ENCODE data around the gene GMDS. TPM values are rescaled to one million over a fixed set of nuclear protein-coding genes. Genes with fewer than 3 reads are reported as not detected.
A peak's percentile ranks its signal among the peaks of the same experiment; 100 is the strongest.

The GMDS gene
- total RNA-seq, 4 donors from 2014 or later, result 3.4 to 7.2 (median 4.6) TPM

DNA sequence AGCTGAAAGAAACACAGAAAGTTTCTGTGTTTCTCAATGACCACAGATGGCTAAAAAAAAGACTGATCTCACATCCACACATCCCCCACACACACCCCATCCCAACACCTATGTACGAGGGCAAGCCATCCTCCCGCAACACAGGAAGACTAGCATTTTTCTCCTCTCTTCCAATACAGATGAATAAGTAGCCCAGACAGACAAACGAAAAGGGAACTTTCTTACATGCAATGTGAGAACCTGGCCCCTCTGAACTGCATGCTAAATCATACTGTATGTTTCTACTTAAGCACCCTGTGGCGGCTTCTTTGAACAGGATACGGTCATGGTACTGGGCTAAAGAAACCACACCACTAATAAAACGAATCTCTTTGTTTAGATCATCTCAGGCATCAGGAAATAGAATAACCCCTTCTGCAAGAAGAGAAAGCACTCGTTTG, 116.2 kb downstream of the GMDS start:
- no peaks in the 10 kb centered on the region for H3K36me3 ChIP-seq
- no peak overlapping the region for H3K4me3 ChIP-seq
- no peaks in the 10 kb centered on the region for H3K9me3 ChIP-seq
- peak overlapping the region in 1 of 4 donors; percentile 63 for H3K27ac ChIP-seq
- TF ChIP-seq, protein P1, sequence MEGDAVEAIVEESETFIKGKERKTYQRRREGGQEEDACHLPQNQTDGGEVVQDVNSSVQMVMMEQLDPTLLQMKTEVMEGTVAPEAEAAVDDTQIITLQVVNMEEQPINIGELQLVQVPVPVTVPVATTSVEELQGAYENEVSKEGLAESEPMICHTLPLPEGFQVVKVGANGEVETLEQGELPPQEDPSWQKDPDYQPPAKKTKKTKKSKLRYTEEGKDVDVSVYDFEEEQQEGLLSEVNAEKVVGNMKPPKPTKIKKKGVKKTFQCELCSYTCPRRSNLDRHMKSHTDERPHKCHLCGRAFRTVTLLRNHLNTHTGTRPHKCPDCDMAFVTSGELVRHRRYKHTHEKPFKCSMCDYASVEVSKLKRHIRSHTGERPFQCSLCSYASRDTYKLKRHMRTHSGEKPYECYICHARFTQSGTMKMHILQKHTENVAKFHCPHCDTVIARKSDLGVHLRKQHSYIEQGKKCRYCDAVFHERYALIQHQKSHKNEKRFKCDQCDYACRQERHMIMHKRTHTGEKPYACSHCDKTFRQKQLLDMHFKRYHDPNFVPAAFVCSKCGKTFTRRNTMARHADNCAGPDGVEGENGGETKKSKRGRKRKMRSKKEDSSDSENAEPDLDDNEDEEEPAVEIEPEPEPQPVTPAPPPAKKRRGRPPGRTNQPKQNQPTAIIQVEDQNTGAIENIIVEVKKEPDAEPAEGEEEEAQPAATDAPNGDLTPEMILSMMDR (IDR thresholded peaks at IDR 0.05 in 4 of 5, conservative IDR thresholded peaks at IDR 0.05 in 1 of 5), result no peak
- TF ChIP-seq POLR2A (IDR thresholded peaks at IDR 0.05), result no peak
- intact Hi-C loops (cut with DNase I; ENCODE audit: low total_unique reads), result no loop called here
- ATAC-seq, result no peak
- in situ Hi-C loops (cut with MboI; ENCODE audit: low sequenced_read_pairs in 4 of 4), result no loop called here
- no peaks in the 10 kb centered on the region for H3K4me1 ChIP-seq
- no peaks in the 10 kb centered on the region for H3K27me3 ChIP-seq
- DNase-seq, result no peak

DNA sequence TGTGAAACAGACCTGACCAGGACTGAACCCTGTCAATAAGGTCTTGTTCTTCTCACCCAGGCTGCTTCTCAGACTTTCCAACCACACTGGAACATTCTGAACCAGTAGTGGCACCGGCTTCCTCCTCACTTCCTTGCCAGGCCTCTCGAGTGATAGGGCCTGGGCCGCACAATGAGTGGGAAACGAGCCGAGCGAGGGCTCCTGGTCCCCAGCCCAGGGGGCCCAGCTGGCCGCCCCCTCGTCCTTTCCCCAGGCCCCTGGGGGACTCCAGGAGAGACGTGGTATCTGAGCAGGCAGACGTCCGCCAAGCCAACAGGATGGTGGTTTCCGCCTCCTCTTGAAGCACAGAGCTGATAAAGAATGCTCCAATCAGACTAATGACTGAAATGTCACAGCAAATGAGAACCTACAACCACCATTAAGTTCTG, 117.9 kb downstream of the GMDS start:
- no peaks in the 10 kb centered on the region for H3K36me3 ChIP-seq
- no peak overlapping the region for H3K4me3 ChIP-seq
- in situ Hi-C loops (cut with MboI; ENCODE audit: low sequenced_read_pairs in 4 of 4) (no loop called here), intact Hi-C loops (cut with DNase I; ENCODE audit: low total_unique reads) (no loop called here)
- no peak for TF ChIP-seq POLR2A (IDR thresholded peaks at IDR 0.05)
- TF ChIP-seq, protein P1 (IDR thresholded peaks at IDR 0.05 in 4 of 5, conservative IDR thresholded peaks at IDR 0.05 in 1 of 5), result no peak
- H3K4me1 ChIP-seq, result no peaks in the 10 kb centered on the region
- peak overlapping the region in 3 of 4 donors; percentile 63 to 64 (median 63) for H3K27ac ChIP-seq
- H3K27me3 ChIP-seq, result no peaks in the 10 kb centered on the region
- ATAC-seq, result peak; percentile 81 to 82
- no peaks in the 10 kb centered on the region for H3K9me3 ChIP-seq
- peak in 1 of 2 donors; percentile 28 for DNase-seq

DNA sequence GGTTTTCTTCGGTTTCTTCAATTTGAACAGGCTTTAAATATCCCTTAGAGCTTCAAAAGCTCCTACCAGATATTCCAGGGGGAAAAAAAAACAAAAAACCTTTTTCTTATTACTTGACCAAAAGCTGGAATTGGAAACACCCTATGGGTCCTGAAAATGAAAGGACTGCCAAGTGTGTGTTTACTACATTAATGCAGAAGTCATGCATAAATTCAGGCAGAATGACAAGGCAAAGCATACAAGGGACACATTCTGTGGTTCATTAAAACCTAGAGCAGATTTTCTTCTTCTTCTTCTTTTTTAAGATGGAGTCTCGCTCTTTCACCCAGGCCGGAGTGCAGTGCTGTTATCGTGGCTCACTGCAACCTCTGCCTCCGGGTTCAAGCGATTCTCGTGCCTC, 119.1 kb downstream of the GMDS start:
- in situ Hi-C loops (cut with MboI; ENCODE audit: low sequenced_read_pairs in 4 of 4) (no loop called here), intact Hi-C loops (cut with DNase I; ENCODE audit: low total_unique reads) (no loop called here)
- DNase-seq (no peak), ATAC-seq (no peak)
- no peak overlapping the region for H3K4me3 ChIP-seq
- H3K9me3 ChIP-seq, result no peaks in the 10 kb centered on the region
- no peaks in the 10 kb centered on the region for H3K4me1 ChIP-seq
- TF ChIP-seq, protein P1 (IDR thresholded peaks at IDR 0.05 in 4 of 5, conservative IDR thresholded peaks at IDR 0.05 in 1 of 5), result no peak
- no peak for TF ChIP-seq POLR2A (IDR thresholded peaks at IDR 0.05)
- peak overlapping the region; percentile 3 to 64 (median 63) for H3K27ac ChIP-seq
- no peaks in the 10 kb centered on the region for H3K36me3 ChIP-seq
- no peaks in the 10 kb centered on the region for H3K27me3 ChIP-seq

- DNase-seq (no peak), ATAC-seq (no peak)
- TF ChIP-seq POLR2A (IDR thresholded peaks at IDR 0.05), result no peak
- TF ChIP-seq, protein P1 (IDR thresholded peaks at IDR 0.05 in 4 of 5, conservative IDR thresholded peaks at IDR 0.05 in 1 of 5), result no peak
- H3K4me1 ChIP-seq, result no peaks in the 10 kb centered on the region
- intact Hi-C loops (cut with DNase I; ENCODE audit: low total_unique reads), result no loop called here
- H3K27ac ChIP-seq, result peak overlapping the region in 3 of 4 donors; percentile 16 to 63 (median 31)
- no peaks in the 10 kb centered on the region for H3K36me3 ChIP-seq
- in situ Hi-C loops (cut with MboI; ENCODE audit: low sequenced_read_pairs in 4 of 4), result no loop called here
- H3K27me3 ChIP-seq, result no peaks in the 10 kb centered on the region
- no peak overlapping the region for H3K4me3 ChIP-seq
- no peaks in the 10 kb centered on the region for H3K9me3 ChIP-seq
Observed at GRCh38 chr6:2125158-2125557, 120.2 kb downstream of the GMDS start.

DNA sequence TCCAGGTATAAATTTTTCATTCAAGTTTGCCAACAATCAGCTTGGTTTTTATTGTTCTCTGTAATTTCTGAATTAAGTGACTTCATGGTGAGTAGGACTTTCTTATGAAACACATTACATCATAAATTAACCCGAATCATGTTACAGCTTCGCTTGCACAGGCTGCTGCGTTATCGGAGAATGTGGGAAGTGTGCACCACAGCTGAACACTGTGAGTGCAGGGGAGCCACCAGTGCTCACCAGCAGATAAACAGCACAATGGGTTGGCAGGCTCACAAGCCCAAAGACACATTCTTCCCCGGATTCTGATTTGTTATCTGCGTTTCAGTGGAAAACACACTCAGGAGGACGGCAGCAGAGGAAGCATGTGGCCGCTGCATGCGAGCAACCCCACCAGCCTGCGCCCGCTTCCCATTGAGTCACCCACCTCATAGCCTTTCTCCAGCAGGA, 121.1 kb downstream of the GMDS start:
- Histone ChIP-seq H3K36me3 (no peaks in the 10 kb centered on the region), H3K4me3 (no peak overlapping the region), H3K9me3 (no peaks in the 10 kb centered on the region), H3K27ac (peak overlapping the region in 2 of 4 donors; percentile 1 to 27), H3K27me3 (no peaks in the 10 kb centered on the region), H3K4me1 (no peaks in the 10 kb centered on the region)
- intact Hi-C loops (cut with DNase I; ENCODE audit: low total_unique reads) (no loop called here), in situ Hi-C loops (cut with MboI; ENCODE audit: low sequenced_read_pairs in 4 of 4) (loop anchor here in 1 of 4 donors (25.0 kb wide), 1 partner anchor 512 kb away; the partner anchor contains the start of gene FOXC1)
- ATAC-seq, result peak; percentile 17 to 34
- no peak for DNase-seq
- TF ChIP-seq, protein P1 (IDR thresholded peaks at IDR 0.05 in 4 of 5, conservative IDR thresholded peaks at IDR 0.05 in 1 of 5), result no peak
- no peak for TF ChIP-seq POLR2A (IDR thresholded peaks at IDR 0.05)

Measured in gastrocnemius medialis (tissue), 4 donors.